Activated CD4-positive, alpha-beta T cell treated with anti-CD3 and anti-CD28 coated beads, Interleukin-2, amount 10 ng/mL, durations not matched to agents 7 days and 5 days (primary cell): ENCODE data around the gene POU2F3. TPM values are rescaled to one million over a fixed set of nuclear protein-coding genes. Genes with fewer than 3 reads are reported as not detected.

Source experiments
- CTCF ChIA-PET: fragments of 350-600 bp; sonication (Branson Sonifier 250); formaldehyde crosslinking; loops from one replicate; lab custom pipeline; 2021; ENCODE audit warnings: antibody characterized with exemption; lab: Charles Lee
- POLR2A ChIA-PET: fragments of 350-600 bp; sonication (Branson Sonifier 250); formaldehyde crosslinking; loops from one replicate; lab custom pipeline; 2021; ENCODE audit warnings: antibody characterized with exemption; lab: Charles Lee
- DNase-seq: peaks from one replicate; pipeline ENCODE4 v3.0.0-alpha.2; 2020
- H3K27ac Mint-ChIP-seq: one replicate; pipeline ENCODE4 v1.8.0; 2021; ENCODE audit warnings: mild to moderate bottlenecking, moderate library complexity, mixed read lengths
- H3K27me3 Mint-ChIP-seq: one replicate; pipeline ENCODE4 v1.8.0; 2021; ENCODE audit warnings: mixed read lengths
- H3K36me3 Mint-ChIP-seq: one replicate; pipeline ENCODE4 v1.8.0; 2021; ENCODE audit warnings: low read depth, mixed read lengths
- H3K4me1 Mint-ChIP-seq: one replicate; pipeline ENCODE4 v1.8.0; 2021; ENCODE audit warnings: mixed read lengths
- H3K4me3 Mint-ChIP-seq: one replicate; pipeline ENCODE4 v1.8.0; 2021; ENCODE audit warnings: mild to moderate bottlenecking, moderate library complexity, mixed read lengths
- H3K9me3 Mint-ChIP-seq: one replicate; pipeline ENCODE4 v1.8.0; 2021; ENCODE audit warnings: mixed read lengths
- total RNA-seq, 2 experiments: library from RNA; stranded (reverse); gene quantifications; one replicate each; pipeline ENCODE4 v1.2.3, GENCODE V29; 2021

POU2F3 gene
- total RNA-seq, 2 experiments from 2014 or later = not detected

- Mint-ChIP-seq H3K36me3 (no peaks in the 10 kb centered on the region), H3K27ac (no peak overlapping the region), H3K4me1 (peaks cover 21% of the 10 kb centered on the region), H3K9me3 (no peaks in the 10 kb centered on the region), H3K4me3 (no peak overlapping the region), H3K27me3 (peaks cover 64% of the 10 kb centered on the region)
- CTCF ChIA-PET = no interaction called here
- no peak for DNase-seq
- POLR2A ChIA-PET = no interaction called here
These were observed 90.1 kb downstream of the POU2F3 start for GRCh38 chr11:120330045-120330444.

- H3K27ac Mint-ChIP-seq = no peak overlapping the region
- H3K9me3 Mint-ChIP-seq = no peaks in the 10 kb centered on the region
- H3K4me3 Mint-ChIP-seq = no peak overlapping the region
- ChIA-PET CTCF (no interaction called here), POLR2A (no interaction called here)
- no peak for DNase-seq
- H3K36me3 Mint-ChIP-seq = no peaks in the 10 kb centered on the region
- H3K27me3 Mint-ChIP-seq = peaks cover 58% of the 10 kb centered on the region
- peaks cover 17% of the 10 kb centered on the region for H3K4me1 Mint-ChIP-seq
These were observed 91.5 kb downstream of the POU2F3 start for GRCh38 chr11:120331301-120331996.

- no peak for DNase-seq
- Mint-ChIP-seq H3K9me3 (no peaks in the 10 kb centered on the region), H3K4me1 (peaks cover 18% of the 10 kb centered on the region), H3K27ac (no peak overlapping the region), H3K27me3 (peaks cover 58% of the 10 kb centered on the region), H3K4me3 (no peak overlapping the region), H3K36me3 (no peaks in the 10 kb centered on the region)
- POLR2A ChIA-PET = no interaction called here
- CTCF ChIA-PET = no interaction called here
These were observed 93.1 kb downstream of the POU2F3 start for GRCh38 chr11:120332822-120333716.

- H3K27me3 Mint-ChIP-seq = peaks cover 60% of the 10 kb centered on the region
- ChIA-PET POLR2A (no interaction called here), CTCF (interaction anchor here (0.7 to 1.3 kb wide), 5 partner anchors 7 to 31 kb away, joined by 3 to 6 read pairs (median 3); partner anchors contain the start of gene TLCD5)
- H3K27ac Mint-ChIP-seq = no peak overlapping the region
- H3K4me1 Mint-ChIP-seq = peaks cover 22% of the 10 kb centered on the region
- H3K9me3 Mint-ChIP-seq = no peaks in the 10 kb centered on the region
- no peak for DNase-seq
- H3K36me3 Mint-ChIP-seq = no peaks in the 10 kb centered on the region
- no peak overlapping the region for H3K4me3 Mint-ChIP-seq
These were observed 93.9 kb downstream of the POU2F3 start for GRCh38 chr11:120333801-120334200.

- Mint-ChIP-seq H3K27me3 (peaks cover 63% of the 10 kb centered on the region), H3K4me3 (no peak overlapping the region), H3K4me1 (peaks cover 25% of the 10 kb centered on the region), H3K27ac (no peak overlapping the region), H3K9me3 (no peaks in the 10 kb centered on the region), H3K36me3 (no peaks in the 10 kb centered on the region)
- ChIA-PET CTCF (interaction anchor here (0.6 to 1.3 kb wide), 7 partner anchors 8 to 131 kb away, joined by 3 to 6 read pairs (median 3); partner anchors contain the start of gene TLCD5), POLR2A (no interaction called here)
- no peak for DNase-seq
These were observed 94.4 kb downstream of the POU2F3 start for GRCh38 chr11:120334332-120334731.

GRCh38 chr11:120334894-120335462 lies 95.0 kb downstream of the POU2F3 start:
- peak; percentile 73 for DNase-seq
- peak overlapping the region; percentile 51 for H3K4me3 Mint-ChIP-seq
- no peaks in the 10 kb centered on the region for H3K9me3 Mint-ChIP-seq
- peaks cover 31% of the 10 kb centered on the region for H3K4me1 Mint-ChIP-seq
- POLR2A ChIA-PET = no interaction called here
- H3K36me3 Mint-ChIP-seq = no peaks in the 10 kb centered on the region
- CTCF ChIA-PET = interaction anchor here (0.6 to 1.3 kb wide), 7 partner anchors 8 to 673 kb away, joined by 3 to 5 read pairs (median 3); no protein-coding TSS in a partner anchor
- H3K27me3 Mint-ChIP-seq = peaks cover 65% of the 10 kb centered on the region
- H3K27ac Mint-ChIP-seq = no peak overlapping the region

- POLR2A ChIA-PET = no interaction called here
- no peak for DNase-seq
- Mint-ChIP-seq H3K36me3 (no peaks in the 10 kb centered on the region), H3K4me3 (peak overlapping the region; percentile 31), H3K27me3 (peaks cover 67% of the 10 kb centered on the region), H3K27ac (no peak overlapping the region), H3K4me1 (peaks cover 32% of the 10 kb centered on the region), H3K9me3 (no peaks in the 10 kb centered on the region)
- CTCF ChIA-PET = interaction anchor here (0.6 to 1.0 kb wide), 3 partner anchors 8 to 672 kb away, joined by 3 to 5 read pairs (median 3); no protein-coding TSS in a partner anchor
These were observed 95.6 kb downstream of the POU2F3 start for GRCh38 chr11:120335556-120335907.

- peak; percentile 62 for DNase-seq
- ChIA-PET POLR2A (no interaction called here), CTCF (no interaction called here)
- H3K4me3 Mint-ChIP-seq = peak within 1 kb of the TSS; percentile 82
- H3K9me3 Mint-ChIP-seq = no peaks in the 10 kb centered on the region
- peaks cover 68% of the 10 kb centered on the region for H3K27me3 Mint-ChIP-seq
- peaks cover 32% of the 10 kb centered on the region for H3K4me1 Mint-ChIP-seq
- H3K27ac Mint-ChIP-seq = peak within 1 kb of the TSS; percentile 83
- H3K36me3 Mint-ChIP-seq = no peaks in the 10 kb centered on the region
These were observed 96.1 kb downstream of the POU2F3 start, which contains the start of gene ARHGEF12 for GRCh38 chr11:120335908-120336640. Gene ARHGEF12 (plus strand): TSS chr11:120336413. CDS start chr11:120337244, 831 bp downstream.

- peak; percentile 15 for DNase-seq
- CTCF ChIA-PET = interaction anchor here (0.8 kb wide), 1 partner anchor 101 kb away, joined by 3 read pairs; no protein-coding TSS in a partner anchor
- H3K4me1 Mint-ChIP-seq = peaks cover 32% of the 10 kb centered on the region
- no peaks in the 10 kb centered on the region for H3K9me3 Mint-ChIP-seq
- peak overlapping the region; percentile 82 for H3K4me3 Mint-ChIP-seq
- H3K27me3 Mint-ChIP-seq = peaks cover 69% of the 10 kb centered on the region
- H3K27ac Mint-ChIP-seq = peak overlapping the region; percentile 83
- POLR2A ChIA-PET = no interaction called here
- no peaks in the 10 kb centered on the region for H3K36me3 Mint-ChIP-seq
These were observed 96.9 kb downstream of the POU2F3 start for GRCh38 chr11:120336641-120337354.

- Mint-ChIP-seq H3K36me3 (no peaks in the 10 kb centered on the region), H3K4me3 (peak overlapping the region; percentile 82), H3K9me3 (peaks cover 3% of the 10 kb centered on the region), H3K4me1 (peaks cover 35% of the 10 kb centered on the region), H3K27me3 (peaks cover 70% of the 10 kb centered on the region), H3K27ac (peak overlapping the region; percentile 83)
- ChIA-PET CTCF (interaction anchor here (0.8 kb wide), 1 partner anchor 102 kb away, joined by 3 read pairs; no protein-coding TSS in a partner anchor), POLR2A (no interaction called here)
- DNase-seq = no peak
These were observed 97.6 kb downstream of the POU2F3 start for GRCh38 chr11:120337355-120338106.
